GM21825 (cell line): Measurements from ENCODE around the gene LONP1.

Source experiments
- ATAC-seq: cut with Tn5 transposase; IDR thresholded peaks from one replicate; pipeline ENCODE4 v1.9.1; 2021; ENCODE audit warnings: mild to moderate bottlenecking, moderate library complexity; ENCODE audit not compliant: unreplicated experiment

Gene LONP1

DNA sequence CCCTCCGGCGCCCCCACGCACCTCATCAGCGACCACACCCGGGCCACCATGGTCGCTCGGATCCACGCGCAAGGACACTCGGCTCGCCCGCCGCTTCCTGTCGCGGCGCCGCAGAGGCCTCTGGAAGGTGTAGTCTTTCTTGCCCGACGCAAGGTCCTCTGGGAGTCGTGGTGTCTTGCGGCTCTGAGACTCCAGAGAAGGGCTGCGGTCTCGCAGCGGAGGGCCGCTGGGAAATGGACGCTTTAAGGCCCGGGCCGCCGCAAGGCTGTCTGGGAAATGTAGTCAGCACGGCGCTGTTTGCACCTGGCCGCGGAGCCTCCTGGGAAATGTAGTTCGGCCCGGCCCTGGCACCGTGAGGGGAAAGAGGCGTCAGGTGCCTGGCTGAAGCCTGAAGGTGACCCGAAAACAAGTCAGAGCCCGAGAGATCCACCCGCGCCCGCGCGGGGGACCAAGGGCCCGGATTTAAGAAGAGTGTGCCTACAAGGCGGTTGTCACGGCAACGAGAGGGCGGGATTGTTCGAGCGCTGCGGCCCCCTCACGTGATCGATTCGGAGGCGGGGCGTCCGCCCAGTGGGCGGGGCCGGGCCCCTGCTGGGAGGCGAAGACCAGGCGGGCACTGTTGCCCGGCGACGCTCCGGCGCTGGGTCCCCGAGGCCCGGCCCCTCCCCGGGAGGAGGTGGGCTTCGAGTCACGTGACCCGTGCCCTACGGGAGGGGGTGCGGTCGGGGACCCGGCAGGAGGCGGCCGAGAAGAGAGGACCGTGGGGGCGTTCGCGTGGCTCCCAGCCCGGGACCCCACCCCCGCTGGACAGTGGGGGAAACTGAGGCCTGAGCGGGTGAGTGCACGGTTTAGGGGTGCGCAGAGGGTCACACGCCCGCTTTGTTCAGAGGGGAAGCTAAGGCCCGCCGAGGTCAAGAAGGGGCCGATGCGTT, 39.2 kb downstream of the LONP1 start, which contains the start of the genes HSD11B1L and MICOS13:
HSD11B1L (plus strand) TSS at position 591 of the 932 bp plus-strand sequence. CDS start 3,806 bp downstream, outside the sequence.
MICOS13 (minus strand) TSS at position 80 of the 932 bp plus-strand sequence; CDS start at position 50, 30 bp downstream.
- ATAC-seq: peak; percentile 79

DNA sequence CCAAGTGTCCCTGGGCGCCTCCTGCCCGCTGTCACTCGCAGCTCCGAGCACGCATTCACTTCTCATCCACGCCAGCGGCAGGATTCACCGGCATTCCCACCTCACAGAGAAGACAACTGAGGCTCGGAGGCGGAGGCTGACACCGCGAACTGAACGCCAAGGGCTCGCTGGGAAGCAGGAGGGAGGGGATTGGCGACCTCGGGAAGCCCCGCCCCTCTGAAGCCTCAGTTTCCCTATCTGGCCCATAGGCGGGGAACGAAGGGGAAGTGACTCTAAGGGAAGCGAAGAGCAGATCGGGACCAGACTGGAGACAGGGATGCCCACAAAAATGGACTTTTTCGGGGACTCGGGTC, 39.9 kb downstream of the LONP1 start:
- ATAC-seq: no peak

DNA sequence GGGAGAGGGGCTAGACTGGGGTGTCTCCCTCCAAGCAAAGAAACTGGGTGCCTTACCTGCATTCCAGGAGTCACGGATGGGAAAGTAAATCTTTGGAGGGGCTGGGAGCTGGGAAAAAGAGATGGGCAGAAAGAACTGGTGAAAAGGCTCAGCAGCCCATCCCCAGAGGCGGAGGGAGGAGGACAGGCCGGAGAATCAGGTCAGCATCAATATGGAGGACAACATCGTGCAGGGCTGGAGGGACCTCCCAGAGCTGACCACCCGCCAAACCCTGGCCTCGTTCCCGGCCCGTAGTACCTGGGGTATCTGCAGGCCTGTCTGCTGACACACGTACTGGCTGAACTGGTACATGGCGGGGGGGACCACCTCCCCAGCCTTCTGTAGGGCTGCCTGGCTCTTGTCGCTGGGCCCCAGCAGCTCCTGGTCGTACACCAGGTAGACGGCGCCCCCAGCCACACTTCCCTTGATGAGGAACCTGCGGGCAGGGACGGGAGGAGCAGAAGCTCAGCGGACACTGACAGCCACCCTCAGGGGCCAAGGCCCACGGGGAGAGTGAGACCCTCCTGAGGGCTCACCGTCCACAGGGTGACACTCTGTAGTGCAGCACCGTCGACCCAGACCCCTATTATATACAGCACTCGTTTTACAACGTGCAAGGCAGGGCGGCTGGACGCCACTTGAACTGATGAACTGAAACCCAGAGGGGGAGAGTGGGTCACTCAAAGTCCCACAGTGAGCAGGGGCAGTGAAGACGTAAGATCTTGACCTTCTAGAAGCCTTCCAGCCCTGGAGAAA, 40.5 kb downstream of the LONP1 start:
- ATAC-seq: no peak

DNA sequence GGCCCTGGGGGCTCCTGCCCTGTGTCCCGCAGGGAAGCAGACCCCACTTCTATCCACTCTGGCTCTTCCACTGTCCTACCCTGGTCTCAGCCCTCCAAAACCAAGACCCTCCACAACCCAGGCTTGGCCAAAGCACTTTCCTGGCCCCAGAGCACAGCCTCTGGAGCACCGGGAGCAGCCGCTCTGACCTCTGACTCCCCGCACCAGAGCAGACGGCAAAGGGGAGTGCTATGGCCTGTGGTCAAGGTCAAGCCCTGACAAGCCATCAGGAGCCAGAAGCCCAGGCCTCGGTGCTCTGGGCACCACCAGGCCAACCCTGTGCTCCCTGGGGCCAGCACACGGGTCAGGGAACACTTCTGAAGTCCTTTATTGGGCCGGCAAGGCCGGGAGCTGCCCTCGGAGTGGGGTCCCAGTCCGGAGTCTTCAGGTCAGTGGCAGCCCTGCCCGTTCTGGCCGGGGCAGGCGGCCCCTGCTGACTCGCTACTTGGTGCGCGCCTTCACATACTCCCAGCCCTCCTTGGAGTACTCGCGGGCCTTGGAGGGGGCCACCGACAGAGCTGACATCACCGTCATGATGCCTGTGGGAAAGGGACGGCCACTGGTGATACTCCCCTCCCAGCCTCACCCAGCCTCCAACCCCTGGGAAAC, 41.8 kb downstream of the LONP1 start:
- no peak for ATAC-seq

DNA sequence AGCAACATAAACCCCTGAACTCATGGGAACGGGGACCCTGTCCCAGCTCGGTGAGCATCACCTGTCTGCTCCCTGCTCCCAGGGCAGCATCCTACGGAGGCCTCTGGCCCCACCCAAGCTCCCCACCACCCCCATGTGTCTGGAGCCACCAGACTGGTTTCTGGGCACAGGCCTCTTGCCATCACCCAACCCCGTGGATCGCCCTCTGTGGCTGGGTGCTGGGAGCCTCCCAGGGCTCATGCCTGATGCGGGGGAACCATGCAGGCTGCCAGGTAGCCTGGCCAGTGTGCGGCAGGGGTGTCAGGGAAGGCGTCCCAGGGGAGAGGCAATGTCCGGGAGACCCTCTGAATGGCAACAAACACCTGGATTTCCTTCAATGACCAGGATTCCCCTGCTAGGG, 42.4 kb downstream of the LONP1 start:
- ATAC-seq: no peak

DNA sequence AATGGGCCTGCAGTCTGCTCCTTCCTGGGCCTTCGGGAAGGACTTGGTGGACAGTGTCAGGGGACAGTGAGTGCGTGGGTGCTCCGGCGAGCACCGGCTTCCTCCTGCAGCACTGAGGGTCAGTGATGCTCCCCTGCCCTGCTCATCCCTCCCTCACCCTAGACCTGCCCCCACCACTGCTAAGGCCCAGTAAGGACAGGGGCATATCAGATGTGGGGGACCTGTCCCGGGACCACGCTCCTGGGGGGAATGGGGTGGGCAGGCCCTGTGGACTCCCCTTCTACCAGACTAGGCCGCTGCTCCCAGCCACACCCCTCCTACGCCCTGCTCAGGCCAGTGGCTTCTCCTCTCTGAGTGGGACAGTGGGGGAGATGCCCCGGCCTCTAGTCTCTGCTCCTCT, 42.8 kb downstream of the LONP1 start:
- no peak for ATAC-seq

DNA sequence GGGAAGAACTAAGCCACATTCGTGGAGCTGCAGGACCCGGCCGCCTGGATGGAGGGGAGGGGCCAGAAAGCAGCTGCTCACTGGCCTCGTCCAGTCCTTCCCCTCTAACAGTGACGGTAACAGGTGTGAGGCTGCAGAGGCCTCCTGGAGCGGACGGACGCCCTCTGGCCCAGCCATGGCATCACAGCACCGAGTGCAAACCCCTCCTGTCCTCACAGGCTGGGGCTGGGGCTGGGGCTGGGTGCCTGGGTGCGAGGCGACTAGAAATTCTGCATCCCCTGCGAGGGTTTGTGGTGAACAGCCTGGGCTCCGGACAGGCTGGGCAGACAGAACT, 43.2 kb downstream of the LONP1 start:
- ATAC-seq: no peak

DNA sequence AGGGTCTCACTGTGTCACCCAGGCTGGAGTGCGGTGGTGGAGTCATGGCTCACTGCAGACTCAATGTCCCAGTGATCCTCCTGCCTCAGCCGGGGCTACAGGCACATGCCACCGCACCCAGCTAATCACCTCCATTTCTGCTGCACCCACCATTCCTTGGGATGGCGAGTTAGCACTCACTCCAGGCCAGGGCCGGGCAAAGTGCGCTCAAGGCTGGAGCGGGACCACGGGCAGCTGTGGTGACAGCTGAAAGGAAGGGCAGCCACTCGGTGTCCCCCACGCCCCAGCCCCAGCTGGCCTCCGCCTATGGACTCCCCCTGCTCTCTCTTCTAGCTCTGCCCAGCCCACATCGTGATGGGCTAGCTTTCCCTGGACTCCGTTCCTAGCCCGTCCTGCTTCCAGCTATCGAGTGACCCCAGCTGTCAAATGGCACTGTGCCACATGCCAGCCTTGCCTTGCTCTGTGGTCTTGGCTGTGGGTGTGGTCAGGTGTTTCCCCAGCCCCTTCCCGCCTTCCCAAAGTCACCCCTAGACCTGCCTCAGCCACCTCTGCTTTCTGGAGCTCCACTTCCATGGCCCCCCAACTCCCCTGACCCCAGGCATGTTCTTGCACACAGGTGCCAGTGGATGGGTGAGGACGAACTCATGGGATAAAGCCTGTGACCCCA, 43.7 kb downstream of the LONP1 start:
- ATAC-seq: no peak

DNA sequence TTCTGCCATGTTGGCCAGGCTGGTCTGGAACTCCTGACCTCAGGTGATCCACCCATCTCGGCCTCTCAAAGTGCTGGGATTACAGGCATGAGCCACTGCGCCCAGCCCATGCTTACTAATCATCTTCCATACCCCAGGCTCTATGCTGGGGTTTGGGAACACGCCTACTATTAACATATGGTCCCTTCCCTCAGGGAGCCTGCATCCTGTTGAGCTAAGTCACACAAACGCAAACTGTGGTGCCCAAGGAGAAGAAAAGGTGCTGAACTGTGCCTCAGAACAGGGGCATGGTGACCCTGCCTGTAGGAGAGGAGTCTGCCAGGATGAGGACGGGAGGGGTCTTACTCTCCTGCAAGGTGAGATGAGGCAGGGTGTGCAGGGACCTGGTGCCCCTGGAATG, 45.2 kb downstream of the LONP1 start:
- ATAC-seq: no peak

DNA sequence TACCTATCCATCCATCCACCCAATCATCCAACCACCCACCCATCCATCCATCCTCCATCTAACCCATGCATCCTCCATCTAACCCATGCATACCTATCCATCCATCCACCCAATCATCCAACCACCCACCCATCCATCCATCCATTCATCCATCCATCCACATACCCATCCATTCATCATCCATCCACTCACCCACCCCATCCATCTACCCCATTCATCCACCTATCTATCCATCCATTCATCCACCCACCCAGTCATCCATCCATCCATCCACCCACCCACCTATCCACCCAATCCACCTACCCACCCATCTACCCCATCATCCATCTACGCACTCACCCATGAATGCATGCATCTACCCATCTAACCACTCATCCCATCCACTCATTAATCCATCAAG, 46.2 kb downstream of the LONP1 start:
- ATAC-seq: no peak

DNA sequence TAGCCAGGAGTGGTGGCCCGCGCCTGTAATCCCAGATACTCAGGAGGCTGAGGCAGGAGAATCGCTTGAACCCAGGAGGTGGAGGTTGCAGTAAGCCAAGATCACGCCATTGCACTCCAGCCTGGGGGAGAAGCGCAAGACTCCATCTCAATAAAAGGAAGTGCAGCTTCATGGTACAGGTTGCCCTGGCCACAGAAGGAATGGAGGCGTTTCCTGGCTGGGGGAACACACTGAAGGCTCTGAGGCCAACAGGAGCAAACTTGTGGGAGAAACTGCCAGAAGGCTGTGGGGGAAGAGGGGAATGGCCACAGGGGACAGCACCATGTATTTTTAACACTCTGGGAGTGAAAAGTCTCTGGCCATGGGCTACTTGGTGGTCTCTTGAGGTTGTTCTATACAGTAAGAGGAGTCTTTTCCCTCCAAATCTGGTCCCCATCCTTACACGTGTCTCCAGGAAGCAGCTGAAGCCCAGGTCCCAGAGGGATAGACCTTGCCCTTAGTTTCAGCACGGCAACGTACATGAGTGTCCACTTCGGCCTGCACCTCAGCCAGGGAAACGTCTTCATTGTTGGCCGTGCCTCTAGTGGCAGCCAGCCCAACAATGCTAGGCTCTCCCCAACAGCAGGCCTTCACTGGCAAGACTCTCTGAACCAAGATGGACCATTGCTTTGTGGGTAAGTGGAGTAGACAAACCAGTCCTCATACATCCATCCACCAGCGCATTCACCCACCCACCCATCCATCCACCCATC, 47.1 kb downstream of the LONP1 start:
- no peak for ATAC-seq

DNA sequence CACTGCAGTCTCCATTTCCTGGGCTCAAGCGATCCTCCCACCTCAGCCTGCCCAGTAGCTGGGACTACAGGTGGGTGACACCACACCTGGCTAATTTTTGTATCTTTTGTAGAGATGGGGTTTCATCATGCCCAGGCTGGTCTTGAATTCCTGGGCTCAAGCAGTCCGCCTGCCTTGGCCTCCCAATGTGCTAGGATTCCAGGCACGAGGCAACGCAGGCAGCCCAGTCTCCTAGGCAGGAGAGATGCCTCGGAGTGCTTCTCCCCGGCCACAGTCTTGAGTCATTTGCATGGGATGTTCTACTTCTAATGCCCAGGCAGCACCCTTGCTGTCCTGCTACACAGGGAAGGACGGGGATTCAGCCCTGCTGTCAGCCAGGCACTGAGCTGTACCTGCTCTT, 48.3 kb downstream of the LONP1 start:
- no peak for ATAC-seq

DNA sequence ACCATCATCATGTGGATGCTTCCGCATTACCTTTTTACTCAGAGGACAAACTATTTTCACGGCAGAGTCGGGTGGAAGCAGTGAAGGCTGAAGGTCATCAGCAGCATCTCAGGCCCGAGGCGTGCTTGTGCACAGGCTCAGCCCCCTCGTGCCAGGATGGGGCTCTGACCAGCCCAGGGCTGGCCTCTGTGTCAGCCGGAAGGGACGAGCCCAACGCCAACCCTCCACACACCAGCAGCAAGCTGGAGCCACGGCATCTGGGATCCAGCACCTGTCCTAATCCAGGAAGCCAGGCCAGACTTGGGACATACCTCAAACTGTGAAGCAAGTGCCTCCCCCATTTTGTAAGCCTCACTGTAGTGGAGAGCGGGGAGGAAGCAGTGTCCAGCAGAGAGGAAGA, 50.7 kb downstream of the LONP1 start:
- no peak for ATAC-seq

DNA sequence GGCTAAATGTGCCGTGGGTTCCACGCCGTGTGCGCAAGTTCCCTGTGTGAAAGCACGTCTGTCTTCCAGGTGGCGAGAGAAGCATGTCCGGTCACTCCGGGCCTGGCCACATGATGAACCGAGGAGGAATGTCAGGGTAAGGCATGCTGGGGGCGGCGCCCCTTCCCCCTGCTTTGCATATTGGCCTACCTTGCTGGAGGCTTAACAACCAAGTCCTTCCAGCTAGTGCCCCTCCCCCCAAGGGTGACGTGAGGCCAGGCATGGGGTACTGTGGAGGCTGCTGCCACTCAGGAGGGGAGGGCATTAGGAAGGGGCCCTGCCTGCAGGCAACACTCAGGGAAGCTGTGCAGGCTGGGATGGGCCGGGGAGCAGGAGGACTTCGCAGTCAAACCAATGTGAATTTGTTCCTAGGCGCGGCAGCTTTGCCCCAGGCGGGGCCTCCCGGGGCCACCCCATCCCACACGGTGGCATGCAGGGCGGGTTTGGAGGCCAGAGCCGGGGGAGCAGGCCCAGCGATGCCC, 52.1 kb downstream of the LONP1 start:
- ATAC-seq: no peak

DNA sequence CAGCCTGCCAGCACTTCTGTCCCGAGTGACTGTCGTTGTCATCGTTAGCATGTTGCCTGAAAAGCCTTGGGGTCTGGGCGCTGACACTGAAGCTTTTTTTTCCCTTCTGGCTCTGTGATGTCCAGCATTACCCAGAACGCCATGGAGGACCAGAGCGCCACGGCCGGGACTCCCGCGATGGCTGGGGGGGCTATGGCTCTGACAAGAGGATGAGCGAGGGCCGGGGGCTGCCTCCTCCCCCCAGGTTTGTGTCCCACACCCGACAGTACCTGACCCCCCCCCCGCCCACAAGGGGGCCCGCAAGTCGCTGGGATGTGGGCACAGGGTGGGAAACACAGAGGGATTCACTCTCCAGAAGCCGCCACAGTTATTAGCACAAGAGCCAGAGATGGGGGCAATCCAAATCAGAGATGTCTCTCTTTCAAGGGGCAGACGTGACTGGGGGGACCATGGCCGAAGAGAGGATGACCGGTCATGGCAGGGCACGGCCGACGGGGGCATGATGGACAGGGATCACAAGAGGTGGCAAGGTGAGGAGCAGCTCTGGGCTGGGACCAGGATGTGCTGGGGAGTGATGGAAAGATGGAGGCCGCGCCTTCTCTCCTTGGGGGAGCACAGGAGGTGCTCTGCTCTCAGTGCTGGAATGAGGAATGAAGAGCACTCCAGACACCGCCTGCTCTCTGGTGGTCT, 52.9 kb downstream of the LONP1 start:
- no peak for ATAC-seq

DNA sequence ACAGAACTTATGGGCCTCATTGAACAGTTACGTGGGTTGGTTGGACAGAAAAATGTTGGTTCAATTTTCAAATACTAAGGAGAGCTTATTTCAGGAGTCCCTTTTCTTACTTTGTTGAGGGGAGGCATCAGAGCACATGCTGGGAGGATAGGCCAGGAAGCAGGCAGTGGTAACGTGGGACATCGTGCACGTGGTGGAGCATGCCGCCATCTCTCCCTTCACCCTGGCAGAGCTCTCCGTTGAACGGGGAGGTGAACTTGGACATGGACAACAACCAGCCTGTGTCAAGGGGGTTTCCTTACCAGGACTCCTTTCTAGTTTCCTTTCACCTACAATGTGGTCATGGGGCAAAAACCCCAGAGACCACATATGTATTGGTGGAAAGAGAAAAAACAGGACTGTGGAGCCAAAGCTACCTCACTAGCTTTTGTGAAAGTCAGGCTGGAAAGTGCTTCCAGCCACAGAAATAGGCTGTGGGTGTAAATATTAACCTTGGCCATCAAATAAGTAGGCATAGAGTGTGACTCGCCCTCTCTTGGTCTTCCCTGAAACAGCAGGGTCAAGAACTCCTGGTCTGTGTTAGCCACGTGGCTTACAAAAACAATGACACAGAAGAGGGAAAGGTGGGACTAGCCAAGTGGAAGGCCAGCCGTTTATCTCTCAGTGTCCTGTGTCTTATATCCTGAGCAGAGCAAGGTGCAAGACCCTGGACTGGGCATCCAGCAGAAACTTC, 54.0 kb downstream of the LONP1 start:
- no peak for ATAC-seq

DNA sequence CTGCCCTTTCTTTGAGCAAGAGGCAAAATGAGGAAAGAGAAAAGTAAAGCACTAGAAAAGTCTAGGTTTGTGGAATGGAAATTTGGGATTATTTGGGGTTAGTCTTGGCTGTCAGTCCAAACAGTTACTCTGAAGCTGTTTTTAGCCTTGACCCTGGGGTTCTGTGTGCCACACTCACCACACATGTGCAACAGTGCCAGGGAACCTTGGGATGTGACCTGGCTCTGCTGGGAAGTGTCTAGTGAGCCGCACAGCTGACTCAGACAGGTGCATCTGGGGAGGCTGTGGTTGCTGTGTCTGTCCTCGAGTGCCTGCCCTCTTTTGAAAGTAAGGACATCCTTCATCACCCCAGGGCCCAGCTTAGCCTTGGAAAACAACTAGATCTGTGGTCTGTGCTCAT, 55.4 kb downstream of the LONP1 start:
- ATAC-seq: no peak

DNA sequence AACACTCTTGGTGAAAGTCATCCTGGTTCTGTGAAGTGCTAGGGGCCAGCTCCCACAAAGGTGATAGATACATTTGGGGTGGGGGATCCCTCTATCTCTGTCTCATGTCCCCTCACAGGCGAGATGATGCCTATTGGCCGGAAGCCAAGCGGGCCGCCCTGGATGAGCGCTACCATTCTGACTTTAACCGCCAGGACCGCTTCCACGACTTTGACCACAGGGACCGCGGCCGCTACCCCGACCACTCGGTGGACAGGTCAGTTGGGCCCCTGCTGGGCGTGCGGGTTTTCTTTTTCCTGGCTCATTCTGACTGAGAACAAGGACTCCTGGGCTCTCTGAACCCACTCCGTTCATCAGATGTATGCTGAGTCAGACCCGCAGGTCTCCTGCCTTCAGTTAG, 56.0 kb downstream of the LONP1 start:
- ATAC-seq: no peak

DNA sequence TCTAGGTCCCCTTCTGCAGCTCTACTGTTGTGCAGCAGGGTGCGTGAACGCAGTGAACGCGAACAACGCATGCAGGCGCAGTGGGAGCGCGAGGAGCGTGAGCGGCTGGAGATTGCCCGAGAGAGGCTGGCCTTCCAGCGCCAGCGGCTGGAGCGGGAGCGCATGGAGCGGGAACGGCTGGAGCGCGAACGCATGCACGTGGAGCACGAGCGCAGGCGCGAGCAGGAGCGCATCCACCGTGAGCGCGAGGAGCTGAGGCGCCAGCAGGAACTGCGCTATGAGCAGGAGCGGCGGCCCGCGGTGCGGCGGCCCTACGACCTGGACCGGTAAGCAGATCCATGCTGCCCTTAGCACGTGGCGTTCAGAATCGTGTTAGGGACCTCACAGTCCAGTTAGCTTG, 58.5 kb downstream of the LONP1 start:
- no peak for ATAC-seq
